Heart left ventricle (tissue), 16 donors: ENCODE results near the gene CD96. TPM values are rescaled to one million over a fixed set of nuclear protein-coding genes. Genes with fewer than 3 reads are reported as not detected.

Experiments
- ATAC-seq, 4 donors: fragments of 200-7000 bp; cut with Tn5 transposase; one replicate each; pipeline ENCODE4 v1.9.1; 2020 to 2022; ENCODE audit warnings: moderate library complexity in 4 of 4, mild to moderate bottlenecking in 3 of 4, moderate number of reproducible peaks in 1 of 4
- DNase-seq, 5 donors: peaks; one replicate each; pipeline ENCODE4 v3.0.0-alpha.2; 2020
- H3K27ac ChIP-seq, 12 donors: fragments of 200-600 bp; sonication (generic) in 4 of 12; one replicate each; pipeline versions ENCODE4 v1.5.0 to v1.8.0; 2016 to 2022; ENCODE audit warnings: mild to moderate bottlenecking in 2 of 12
- H3K27me3 ChIP-seq, 9 donors: fragments of 200-600 bp; sonication (generic) in 2 of 9; one replicate each; pipeline versions ENCODE4 v1.5.1 to v1.8.0; 2016 to 2022; ENCODE audit warnings: mild to moderate bottlenecking in 3 of 9
- H3K36me3 ChIP-seq, 9 donors: fragments of 200-600 bp; sonication (generic) in 2 of 9; one replicate each; pipeline versions ENCODE4 v1.5.0 to v1.8.0; 2018 to 2022; ENCODE audit warnings: mild to moderate bottlenecking in 2 of 9
- H3K4me1 ChIP-seq, 12 donors: fragments of 200-600 bp; sonication (generic) in 4 of 12; one replicate each; pipeline versions ENCODE4 v1.5.0 to v1.8.0; 2016 to 2022; ENCODE audit warnings: mild to moderate bottlenecking in 3 of 12
- H3K4me3 ChIP-seq, 12 donors: fragments of 200-600 bp; sonication (generic) in 4 of 12; one replicate each; pipeline versions ENCODE4 v1.5.0 to v1.8.0; 2017 to 2022; ENCODE audit warnings: mild to moderate bottlenecking in 9 of 12, moderate library complexity in 4 of 12
- H3K9me3 ChIP-seq, 12 donors: fragments of 200-600 bp; sonication (generic) in 4 of 12; one replicate each; pipeline versions ENCODE4 v1.5.0 to v1.8.0; 2016 to 2022; ENCODE audit warnings: mild to moderate bottlenecking in 1 of 12
- CTCF ChIP-seq, 12 donors: fragments of 200-600 bp; sonication (generic) in 4 of 12; IDR thresholded peaks; one replicate each; pipeline versions ENCODE4 v1.5.0 to v1.8.0; 2018 to 2022; ENCODE audit warnings: antibody characterized with exemption in 12 of 12, mild to moderate bottlenecking in 5 of 12
- POLR2A ChIP-seq, 2 donors: fragments of 450-650 bp; IDR thresholded peaks; one replicate each; pipeline ENCODE4 v1.6.1; 2017; ENCODE audit warnings: antibody characterized with exemption in 2 of 2, mild to moderate bottlenecking in 2 of 2, moderate library complexity in 2 of 2
- WGBS, 4 donors: extraction: QIAGEN DNeasy Blood & Tissue Kit in 2 of 4; methylation state at CpG; one replicate each; pipeline versions ENCODE4 v1.1.5 to v1.1.7; 2013 to 2018; 5-methylcytosine and 5-hydroxymethylcytosine counted together
- intact Hi-C, 10 donors: fragments of 100-400 bp; cut with DNase I; formaldehyde crosslinking; loops; one replicate each; pipeline versions ENCODE4 v1.11.1 to v1.14.2; 2022
- polyA plus RNA-seq, 2 donors: library from polyadenylated mRNA; stranded (reverse); fragments of 200-250 nt; gene quantifications; one replicate each; pipeline ENCODE4 v1.2.3, GENCODE V29; 2013
- total RNA-seq, 9 donors: library from RNA; depleted of rRNA in 2 of 9; stranded (reverse); fragments of >200 nt in 2 of 9; fragmentation: NEBNext Ultra II Directional in 3 of 9; extraction: Animal tissue kit (Norgen Biotek cat#: 25700) in 3 of 9; gene quantifications; one replicate each; pipeline versions ENCODE4 v1.1.0 to v1.2.4, GENCODE V29; 2016 to 2023
- donor health status: ischemic (EF 13 %, LVEDD 7.1; RV severe dilation, severe dysfunction).
- donor health status: healthy with polysubstance abuse.
- donor health status: DM: no; HTN: yes; CAD: no.
- donor health status: DM: no; HTN: no; CAD: no.
- donor health status: ischemic (EF 25% LVEDD 6.9; RV normal size, moderate dysfunction).
- donor health status: ischemic (EF 25% LVEDD 5.7; RV mildly dilated, moderate dysfunction).
- donor health status: healthy.
- donor health status: DM: yes; HTN: yes; CAD: no.
- donor health status: ischemic (EF 35%, LVEDD 5.7; RV mildly dilated, moderate dysfunction).
- donor health status: nonischemic (EF 11% LVEDD 7.7; RV severe dilation, severe dysfunction).
- donor health status: DM: yes; HTN: yes; CAD: no.
- donor health status: PGD.
- donor health status: ischemic (EF 29% LVEDD 5.4; RV normal size, mild dysfunction).
- donor health status: nonischemic (EF 23%, LVEDD 6.1; RV moderate dilation, normal function).

Gene CD96
- total and polyA plus RNA-seq, 11 donors, result 0.08 to 4.4 (median 0.28) TPM; not detected in 4

- DNase-seq (no peak), ATAC-seq (no peak)
- Histone ChIP-seq H3K36me3 (no peaks in the 10 kb centered on the region), H3K27me3 (no peaks in the 10 kb centered on the region), H3K4me1 (no peaks in the 10 kb centered on the region), H3K4me3 (no peak overlapping the region), H3K27ac (no peak overlapping the region), H3K9me3 (no peaks in the 10 kb centered on the region)
- TF ChIP-seq CTCF (IDR thresholded peaks at IDR 0.05) (no peak), POLR2A (IDR thresholded peaks at IDR 0.05) (no peak)
- 82 to 88% (median 87%) methylated on average over 1 of the region's 1 CpG for WGBS, 4 donors
- intact Hi-C loops, result no loop called here
Measured at GRCh38 chr3:111571282-111571681, 29.3 kb downstream of the CD96 start.

GRCh38 chr3:111571907-111572460 lies 30.0 kb downstream of the CD96 start:
- no peak overlapping the region for H3K27ac ChIP-seq
- no peaks in the 10 kb centered on the region for H3K27me3 ChIP-seq
- no peaks in the 10 kb centered on the region for H3K4me1 ChIP-seq
- TF ChIP-seq POLR2A (IDR thresholded peaks at IDR 0.05) (no peak), CTCF (IDR thresholded peaks at IDR 0.05) (no peak)
- H3K36me3 ChIP-seq, result no peaks in the 10 kb centered on the region
- 93 to 97% (median 95%) methylated on average over 6 of the region's 6 CpGs for WGBS, 4 donors
- intact Hi-C loops, result no loop called here
- H3K4me3 ChIP-seq, result no peak overlapping the region
- ATAC-seq (no peak), DNase-seq (no peak)
- H3K9me3 ChIP-seq, result no peaks in the 10 kb centered on the region

- TF ChIP-seq POLR2A (IDR thresholded peaks at IDR 0.05) (no peak), CTCF (IDR thresholded peaks at IDR 0.05) (no peak)
- no peaks in the 10 kb centered on the region for H3K9me3 ChIP-seq
- intact Hi-C loops, result no loop called here
- H3K27me3 ChIP-seq, result no peaks in the 10 kb centered on the region
- no peak for ATAC-seq
- no peaks in the 10 kb centered on the region for H3K36me3 ChIP-seq
- WGBS, 4 donors, result 26 to 47% (median 40%) methylated on average over 1 of the region's 1 CpG
- H3K27ac ChIP-seq, result no peak overlapping the region
- DNase-seq, result no peak
- H3K4me3 ChIP-seq, result no peak overlapping the region
- H3K4me1 ChIP-seq, result no peaks in the 10 kb centered on the region
Measured at GRCh38 chr3:111577113-111577512, 35.1 kb downstream of the CD96 start.

GRCh38 chr3:111577798-111578685 lies 36.0 kb downstream of the CD96 start:
- ATAC-seq, result peak in 3 of 4 donors; percentile 77 to 84 (median 80)
- 72 to 80% (median 76%) methylated on average over 4 of the region's 4 CpGs for WGBS, 4 donors
- H3K36me3 ChIP-seq, result no peaks in the 10 kb centered on the region

More at GRCh38 chr3:111577798-111578685, 36.0 kb downstream of the CD96 start:
- H3K4me1 ChIP-seq, result no peaks in the 10 kb centered on the region
- no peaks in the 10 kb centered on the region for H3K9me3 ChIP-seq
- H3K27me3 ChIP-seq, result no peaks in the 10 kb centered on the region
- H3K27ac ChIP-seq, result no peak overlapping the region
- H3K4me3 ChIP-seq, result no peak overlapping the region
- DNase-seq, result no peak
- intact Hi-C loops, result no loop called here
- TF ChIP-seq POLR2A (IDR thresholded peaks at IDR 0.05) (no peak), CTCF (IDR thresholded peaks at IDR 0.05) (peak; percentile 8 to 40 (median 17))
